ENCODE results near the gene WNT9A.
A peak's percentile ranks its signal among the peaks of the same experiment; 100 is the strongest.
"Not testable (repeated sequence)": the region's sequence is repeated elsewhere in the genome, so short reads cannot be mapped to it uniquely, and the experiment has no call there.

The WNT9A gene

GRCh38 chr1:227884370-227885134, 63.2 kb downstream of the WNT9A start:
- no peak for DNase-seq

GRCh38 chr1:227883641-227884301, 64.0 kb downstream of the WNT9A start:
- DNase-seq = no peak

GRCh38 chr1:227883073-227883520, 64.6 kb downstream of the WNT9A start:
- DNase-seq = no peak

- DNase-seq = no peak
Measured at GRCh38 chr1:227880342-227880924, 67.3 kb downstream of the WNT9A start.

- not testable (repeated sequence) for DNase-seq
Measured at GRCh38 chr1:227877810-227878209, 69.9 kb downstream of the WNT9A start.

- not testable (repeated sequence) for DNase-seq
Measured at GRCh38 chr1:227871892-227872291, 75.8 kb downstream of the WNT9A start.

GRCh38 chr1:227870366-227870765, 77.4 kb downstream of the WNT9A start:
- no peak for DNase-seq

- DNase-seq = no peak
Measured at GRCh38 chr1:227869851-227870305, 77.9 kb downstream of the WNT9A start.

GRCh38 chr1:227869279-227869842, 78.4 kb downstream of the WNT9A start:
- DNase-seq = peak; percentile 18

All from fibroblast of skin of back (primary cell).